ENCODE measurements around the gene CCSER1.
"Not testable (repeated sequence)": the region's sequence is repeated elsewhere in the genome, so short reads cannot be mapped to it uniquely, and the experiment has no call there.

Gene CCSER1

GRCh38 chr4:90306810-90307209 lies 179.6 kb downstream of the CCSER1 start:
- no peak for DNase-seq

GRCh38 chr4:90317140-90317539 lies 189.9 kb downstream of the CCSER1 start:
- DNase-seq = not testable (repeated sequence)

DNA sequence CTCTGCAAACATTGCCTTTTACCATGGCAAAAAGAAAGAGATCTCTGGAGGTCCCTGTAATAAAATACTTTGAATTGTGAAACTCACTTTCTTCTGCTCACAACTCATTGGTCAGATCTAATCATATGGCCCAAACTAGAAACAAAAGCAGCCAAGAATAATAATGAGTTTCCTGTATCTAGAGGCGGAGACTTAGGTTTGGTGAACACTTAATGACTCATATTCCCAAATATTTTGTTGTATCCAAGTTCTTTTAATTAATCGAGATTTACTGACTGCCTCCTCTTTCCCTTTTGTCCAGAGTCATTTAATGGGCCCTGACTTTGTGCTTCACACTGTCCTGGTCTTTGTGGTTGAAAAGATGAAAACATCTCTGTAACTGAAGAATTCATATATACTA lies 190.6 kb downstream of the CCSER1 start:
- no peak for DNase-seq

- no peak for DNase-seq
Measured at GRCh38 chr4:90318193-90318592, 191.0 kb downstream of the CCSER1 start.

GRCh38 chr4:90328558-90328957 lies 201.4 kb downstream of the CCSER1 start:
- no peak for DNase-seq

DNA sequence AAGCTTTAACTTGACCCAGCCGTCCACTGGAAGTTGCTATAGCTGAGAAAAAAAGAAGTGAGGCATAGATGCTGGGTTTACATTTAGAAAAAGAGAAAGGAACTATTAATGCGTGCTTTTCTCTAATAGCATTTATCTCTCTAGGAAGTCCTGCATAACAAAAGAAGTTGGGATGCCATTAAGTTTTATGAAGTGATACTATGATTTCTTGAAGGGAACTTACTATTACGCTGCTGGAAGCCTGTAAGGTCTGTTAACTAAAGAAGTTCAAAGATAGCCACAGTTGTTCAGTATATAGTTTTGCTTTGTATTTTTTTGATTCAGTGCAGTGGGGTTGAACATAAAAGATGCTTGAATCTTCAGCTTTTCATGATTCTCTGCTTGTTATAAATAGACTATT lies 203.4 kb downstream of the CCSER1 start:
- DNase-seq = no peak

DNA sequence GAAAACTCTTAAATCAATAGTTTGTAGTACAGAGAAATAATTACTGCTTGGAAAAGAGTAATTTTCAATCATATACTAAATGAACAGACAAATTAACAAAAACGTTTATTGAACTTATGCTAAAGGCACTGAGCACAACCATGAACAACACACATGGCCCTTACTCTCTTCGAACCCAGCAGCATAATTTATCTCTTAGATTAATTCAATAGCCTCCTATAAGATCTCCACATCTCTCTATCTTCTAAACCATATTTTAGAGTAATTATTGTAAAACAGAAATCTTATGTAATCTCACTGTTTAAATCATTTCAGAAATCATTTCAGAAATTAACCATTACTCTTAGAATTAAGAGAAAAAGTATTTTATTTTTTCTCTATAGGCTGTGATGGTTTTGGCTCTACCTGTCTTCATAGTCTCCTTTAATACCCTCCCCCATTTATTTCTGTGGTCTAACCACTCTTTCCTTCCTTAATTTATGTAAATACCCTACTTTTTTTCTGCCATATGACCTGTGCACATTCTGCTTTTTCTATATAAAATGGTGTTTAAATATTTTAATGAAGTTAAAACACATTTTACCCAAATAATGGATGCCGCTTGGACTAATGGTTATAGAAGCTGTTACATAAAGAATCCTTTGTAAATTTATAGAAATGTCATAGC lies 218.5 kb downstream of the CCSER1 start:
- no peak for DNase-seq

GRCh38 chr4:90349636-90350035 lies 222.4 kb downstream of the CCSER1 start:
- no peak for DNase-seq

- DNase-seq = no peak
Measured at GRCh38 chr4:90357117-90357710, 230.0 kb downstream of the CCSER1 start.

DNA sequence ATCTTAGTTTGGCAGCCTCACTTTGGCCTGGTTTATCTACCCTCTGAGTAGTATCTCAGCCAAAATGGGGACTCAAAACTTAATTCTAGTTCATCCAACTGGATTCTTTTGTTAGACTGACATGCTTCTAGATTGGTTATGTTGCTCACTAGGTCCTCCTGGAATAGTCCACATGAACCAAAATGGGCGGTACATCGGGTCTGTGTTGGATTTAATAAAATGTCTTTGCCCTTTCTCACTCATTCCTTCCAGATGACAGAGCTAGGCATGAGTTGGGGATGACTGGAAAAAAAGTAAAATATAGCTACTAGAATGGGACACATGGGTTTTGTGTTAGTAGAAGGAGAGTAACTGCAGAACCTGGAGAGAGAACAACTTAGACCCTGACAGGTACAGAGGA lies 247.9 kb downstream of the CCSER1 start:
- no peak for DNase-seq

GRCh38 chr4:90393215-90393614 lies 266.0 kb downstream of the CCSER1 start:
- DNase-seq = no peak

DNA sequence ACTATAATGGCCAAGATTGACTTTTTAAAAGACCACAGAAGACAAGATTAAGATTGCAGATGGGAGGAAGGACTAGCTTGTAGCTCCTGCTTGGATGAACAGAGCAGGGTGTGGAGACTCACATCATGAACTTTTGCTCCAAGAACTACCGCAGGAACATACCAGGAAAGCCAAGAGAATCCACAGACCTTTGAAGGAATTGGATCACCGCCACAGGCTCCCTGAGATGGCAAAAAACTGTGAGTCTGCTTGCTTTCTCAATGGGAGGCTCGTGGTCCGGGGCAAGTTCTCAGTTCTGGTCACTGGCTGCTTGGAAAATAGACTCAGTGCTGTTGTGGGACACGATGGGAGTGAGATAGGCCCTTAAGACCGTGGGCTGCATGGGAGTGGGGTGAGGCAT lies 276.6 kb downstream of the CCSER1 start:
- no peak for DNase-seq

DNA sequence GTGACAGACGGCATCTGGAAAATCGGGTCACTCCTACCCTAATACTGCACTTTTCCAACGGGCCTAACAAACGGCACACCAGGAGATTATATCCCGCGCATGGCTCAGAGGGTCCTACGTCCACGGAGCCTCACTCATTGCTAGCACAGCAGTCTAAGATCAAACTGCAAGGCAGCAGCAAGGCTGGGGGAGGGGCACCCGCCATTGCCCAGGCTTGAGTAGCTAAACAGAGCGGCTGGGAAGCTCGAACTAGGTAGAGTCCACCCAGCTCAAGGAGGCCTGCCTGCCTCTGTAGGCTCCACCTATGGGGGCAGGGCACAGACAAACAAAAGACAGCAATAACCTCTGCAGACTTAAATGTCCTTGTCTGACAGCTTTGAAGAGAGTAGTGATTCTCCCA lies 280.7 kb downstream of the CCSER1 start:
- not testable (repeated sequence) for DNase-seq

GRCh38 chr4:90412786-90413185 lies 285.6 kb downstream of the CCSER1 start:
- DNase-seq = not testable (repeated sequence)

DNA sequence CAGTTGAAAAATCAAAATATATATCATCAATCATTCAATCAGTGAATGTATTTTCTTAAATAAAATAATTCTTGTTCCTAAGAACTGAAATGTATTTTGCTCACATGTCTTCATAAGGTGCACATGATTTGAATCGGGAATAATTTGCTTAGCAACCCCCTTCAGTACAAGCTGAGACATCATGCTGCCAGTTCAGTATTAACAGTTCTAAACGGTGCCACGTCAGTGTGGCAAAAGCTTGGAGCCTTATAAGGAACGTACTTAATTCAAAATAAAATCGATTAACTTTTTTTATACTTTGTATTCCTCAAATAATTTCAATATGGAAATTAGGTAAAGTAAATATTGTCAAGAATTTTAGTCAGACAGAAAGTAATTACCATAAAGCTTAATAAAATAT lies 287.9 kb downstream of the CCSER1 start:
- no peak for DNase-seq

DNA sequence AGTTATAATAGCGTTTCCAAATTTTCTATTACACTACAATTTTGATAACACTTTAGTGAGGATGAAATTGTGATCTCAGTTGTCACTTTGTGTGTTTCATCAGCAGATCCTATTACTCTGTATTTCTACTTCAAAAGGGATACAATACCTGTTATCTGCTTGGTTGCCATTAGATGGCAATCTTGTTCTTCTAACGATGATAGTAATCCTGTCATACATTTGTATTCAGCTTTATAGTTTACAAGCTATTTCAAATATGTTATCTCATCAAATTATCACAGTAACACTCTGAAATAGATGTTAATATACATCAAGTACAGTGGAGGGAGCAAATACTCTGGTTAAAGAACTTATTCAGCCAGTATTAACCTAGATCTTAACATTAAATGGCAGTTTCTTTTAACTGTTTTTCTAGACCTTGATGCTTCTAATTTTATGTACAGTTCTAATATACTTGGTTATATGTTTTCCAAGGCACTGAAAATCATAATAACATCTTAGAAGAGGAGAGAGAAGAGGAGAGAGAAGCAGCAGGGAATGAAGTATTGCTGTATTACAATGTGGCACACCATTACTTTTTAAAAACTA lies 292.0 kb downstream of the CCSER1 start:
- DNase-seq = no peak

GRCh38 chr4:90421161-90421560 lies 294.0 kb downstream of the CCSER1 start:
- DNase-seq = no peak

GRCh38 chr4:90425893-90426292 lies 298.7 kb downstream of the CCSER1 start:
- no peak for DNase-seq

DNA sequence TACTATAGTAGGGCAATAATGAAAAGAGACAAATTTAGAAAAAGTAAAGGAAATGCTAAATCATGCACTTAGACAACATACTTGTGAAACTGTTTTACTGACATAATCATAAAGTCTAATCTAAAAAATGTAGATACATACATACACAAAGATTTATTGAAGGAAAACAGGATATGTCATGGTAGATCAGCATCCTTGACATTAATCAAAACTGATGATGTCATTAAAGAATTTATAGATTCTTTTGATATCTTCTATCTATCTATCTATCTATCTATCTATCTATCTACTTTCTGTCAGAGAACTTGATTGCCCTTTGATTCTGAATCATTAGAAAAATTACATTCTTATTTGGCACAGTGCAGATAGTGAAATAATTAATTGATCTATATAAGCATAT lies 311.3 kb downstream of the CCSER1 start:
- no peak for DNase-seq

DNA sequence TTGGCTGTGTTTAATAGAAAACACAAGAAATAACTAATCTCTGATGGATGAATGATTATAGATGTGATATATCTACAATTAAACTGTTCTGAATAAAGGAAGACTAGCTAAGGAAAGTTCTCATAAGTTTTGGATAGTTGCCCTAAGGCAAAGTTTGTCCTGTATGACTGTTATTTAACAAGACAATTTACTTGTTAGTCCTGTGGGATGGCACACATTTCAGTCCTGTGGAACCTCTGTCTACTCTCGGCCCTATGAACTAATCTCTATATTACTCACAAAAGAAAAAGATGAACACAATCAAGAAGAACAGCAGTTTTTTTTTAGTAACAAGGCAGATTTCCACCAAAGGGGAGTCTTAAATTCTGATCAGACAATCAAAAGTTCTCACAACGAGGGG lies 314.6 kb downstream of the CCSER1 start:
- no peak for DNase-seq

GRCh38 chr4:90442619-90443018 lies 315.4 kb downstream of the CCSER1 start:
- no peak for DNase-seq

- no peak for DNase-seq
Measured at GRCh38 chr4:90443231-90443630, 316.0 kb downstream of the CCSER1 start.

- no peak for DNase-seq
Measured at GRCh38 chr4:90444904-90445303, 317.7 kb downstream of the CCSER1 start.

DNA sequence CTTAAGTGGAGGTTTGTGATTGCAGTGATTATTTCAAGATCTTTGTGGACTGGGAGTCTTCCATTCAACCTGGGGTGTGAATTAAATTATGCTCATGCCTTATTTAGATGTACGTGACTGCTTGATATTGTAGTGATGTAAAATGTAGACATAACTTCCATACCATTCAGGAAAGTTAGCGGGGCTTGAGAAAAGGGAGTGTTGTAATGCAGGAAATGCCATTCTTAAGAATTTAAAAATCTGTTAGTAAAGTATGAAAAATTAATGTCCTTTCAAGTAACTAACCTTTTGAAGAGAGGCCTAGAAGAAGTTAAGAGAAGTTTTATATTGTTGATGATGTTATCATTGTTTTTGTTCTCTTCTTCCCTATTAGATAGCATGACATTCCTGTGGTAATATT lies 318.2 kb downstream of the CCSER1 start:
- DNase-seq = no peak

DNA sequence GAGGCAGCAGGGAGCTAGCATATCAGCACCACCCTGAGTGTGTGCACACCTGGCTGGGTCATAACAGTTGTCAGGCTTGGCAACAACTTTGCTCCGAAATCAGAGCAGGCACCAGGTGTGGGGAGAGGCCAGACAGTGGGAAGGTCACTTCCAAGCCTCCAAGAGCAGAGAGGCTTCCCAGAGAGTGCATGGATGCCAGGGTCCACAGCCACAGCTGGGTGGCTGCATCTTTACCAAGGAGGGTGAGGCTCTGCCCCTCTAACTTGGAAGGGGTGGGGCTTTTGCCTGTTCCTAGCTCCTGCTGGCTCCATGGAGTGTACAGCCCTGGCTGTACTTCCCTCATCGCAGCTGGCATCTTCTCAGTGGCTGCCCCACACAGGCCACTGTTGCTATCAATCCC lies 322.4 kb downstream of the CCSER1 start:
- DNase-seq = no peak
